ENCODE results near the gene CRX. TPM values are rescaled to one million over a fixed set of nuclear protein-coding genes. Genes with fewer than 3 reads are reported as not detected.
"Not testable (repeated sequence)": the region's sequence is repeated elsewhere in the genome, so short reads cannot be mapped to it uniquely, and the experiment has no call there.

CRX gene
- total RNA-seq (2022): not detected in 2 replicates
- not detected for Bru-seq, nascent RNA
- percentile 2 among the genes with signal in this experiment for BruChase-seq, experiment 1, labeled RNA remaining after a 2-hour chase
- BruChase-seq, experiment 2, labeled RNA remaining after a 6-hour chase: percentile 4 among the genes with signal in this experiment
- long read RNA-seq: 0 reads

DNA sequence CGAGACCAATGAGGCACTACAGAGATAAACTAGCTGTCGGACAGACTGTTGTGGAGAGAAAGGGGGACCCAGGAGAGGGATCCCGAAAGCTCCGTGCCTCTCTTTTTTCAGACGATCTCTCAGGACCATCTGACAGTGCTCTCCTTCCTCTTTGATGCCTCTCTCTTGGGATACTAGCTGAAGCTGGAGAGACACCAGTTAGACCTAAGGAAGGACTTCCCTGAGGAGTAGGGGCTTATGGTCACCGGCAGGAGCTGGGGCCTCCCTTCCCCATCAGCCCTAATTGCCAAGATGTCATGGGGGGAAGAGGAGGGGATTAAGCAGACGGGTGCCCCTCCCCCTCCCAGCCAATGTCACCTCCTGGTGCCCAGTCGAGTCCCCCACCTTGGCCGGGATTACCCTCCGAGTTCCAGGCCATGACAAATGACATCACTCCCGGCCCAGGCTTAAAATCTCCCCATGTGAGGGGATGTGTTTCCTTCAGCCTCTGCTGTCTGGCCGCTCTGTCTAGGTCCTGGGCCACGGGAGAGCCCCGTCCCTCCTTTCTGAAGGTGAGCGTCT, at the start of gene CRX:
Gene CRX, plus strand, starts transcription at position 478 of the 561 bp plus-strand sequence. CDS start 12,507 bp downstream, outside the sequence.
- DNase-seq: no peak
- H3K27me3 ChIP-seq (replicated peaks; ENCODE audit: control insufficient read depth, insufficient read depth, low read length): no peaks in the 10 kb centered on the region; the same call in 1 of the 2 replicates
- no peaks in the 10 kb centered on the region for H3K36me3 Mint-ChIP-seq (ENCODE audit: insufficient read depth, unreplicated experiment)
- TF ChIP-seq, protein P1, sequence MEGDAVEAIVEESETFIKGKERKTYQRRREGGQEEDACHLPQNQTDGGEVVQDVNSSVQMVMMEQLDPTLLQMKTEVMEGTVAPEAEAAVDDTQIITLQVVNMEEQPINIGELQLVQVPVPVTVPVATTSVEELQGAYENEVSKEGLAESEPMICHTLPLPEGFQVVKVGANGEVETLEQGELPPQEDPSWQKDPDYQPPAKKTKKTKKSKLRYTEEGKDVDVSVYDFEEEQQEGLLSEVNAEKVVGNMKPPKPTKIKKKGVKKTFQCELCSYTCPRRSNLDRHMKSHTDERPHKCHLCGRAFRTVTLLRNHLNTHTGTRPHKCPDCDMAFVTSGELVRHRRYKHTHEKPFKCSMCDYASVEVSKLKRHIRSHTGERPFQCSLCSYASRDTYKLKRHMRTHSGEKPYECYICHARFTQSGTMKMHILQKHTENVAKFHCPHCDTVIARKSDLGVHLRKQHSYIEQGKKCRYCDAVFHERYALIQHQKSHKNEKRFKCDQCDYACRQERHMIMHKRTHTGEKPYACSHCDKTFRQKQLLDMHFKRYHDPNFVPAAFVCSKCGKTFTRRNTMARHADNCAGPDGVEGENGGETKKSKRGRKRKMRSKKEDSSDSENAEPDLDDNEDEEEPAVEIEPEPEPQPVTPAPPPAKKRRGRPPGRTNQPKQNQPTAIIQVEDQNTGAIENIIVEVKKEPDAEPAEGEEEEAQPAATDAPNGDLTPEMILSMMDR (IDR thresholded peaks at IDR 0.05; ENCODE audit: insufficient read depth in 1 of 2, low read depth in 1 of 2, low read length in 1 of 2, severe bottlenecking in 1 of 2, unreplicated experiment in 1 of 2): no peak
- H3K27ac Mint-ChIP-seq (ENCODE audit: unreplicated experiment): no peak within 1 kb of the TSS
- ChIA-PET POLR2A (no interaction called here), CTCF (interaction anchor here (0.6 kb wide), 1 partner anchor 154 kb away, joined by 3 read pairs; no protein-coding TSS in a partner anchor)
- BruUV-seq (replicated peaks): no TSS peak
- no peaks in the 10 kb centered on the region for H3K4me1 Mint-ChIP-seq (ENCODE audit: low read depth, unreplicated experiment)
- no peaks in the 10 kb centered on the region for H3K9me3 Mint-ChIP-seq (ENCODE audit: unreplicated experiment)
- no peak within 1 kb of the TSS for H3K4me3 Mint-ChIP-seq (ENCODE audit: unreplicated experiment)
- intact Hi-C loops (cut with micrococcal nuclease; ENCODE audit: unreplicated experiment): no loop called here
- no peaks in the 10 kb centered on the region for H3K36me3 ChIP-seq (ENCODE audit: control insufficient read depth, insufficient read depth, low read length)
- peaks cover 9% of the 10 kb centered on the region for H3K27me3 Mint-ChIP-seq (ENCODE audit: insufficient read depth, unreplicated experiment)
- H3K4me1 ChIP-seq: no peaks in the 10 kb centered on the region
- no peaks in the 10 kb centered on the region for H3K9me3 ChIP-seq
- no peak within 1 kb of the TSS for H3K4me3 ChIP-seq (ENCODE audit: low read depth, low read length)

DNA sequence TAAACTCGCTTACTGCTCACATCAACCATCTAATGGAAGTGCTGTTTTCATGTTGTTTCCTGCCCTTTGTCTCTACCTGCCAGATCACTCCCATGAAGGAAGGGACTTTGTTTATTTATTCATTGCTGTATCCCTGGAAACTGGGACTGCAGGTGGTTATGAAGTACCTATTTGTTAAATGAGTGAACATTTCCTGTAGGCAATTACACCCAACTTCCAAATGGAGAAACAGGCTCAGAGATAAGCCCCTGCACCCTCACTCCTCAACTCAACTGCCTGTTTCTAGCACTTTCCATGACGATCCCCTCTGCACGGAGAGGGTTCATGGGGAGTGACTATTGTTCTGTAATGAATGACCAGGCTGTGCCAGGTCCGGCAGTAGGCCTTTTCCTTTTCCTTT, 45.2 kb upstream of the CRX start:
- H3K4me3 Mint-ChIP-seq (ENCODE audit: unreplicated experiment): no peak overlapping the region
- no peak for DNase-seq
- H3K4me1 Mint-ChIP-seq (ENCODE audit: low read depth, unreplicated experiment): peaks cover 18% of the 10 kb centered on the region
- TF ChIP-seq, protein P1 (IDR thresholded peaks at IDR 0.05; ENCODE audit: insufficient read depth in 1 of 2, low read depth in 1 of 2, low read length in 1 of 2, severe bottlenecking in 1 of 2, unreplicated experiment in 1 of 2): no peak
- no TSS peak for BruUV-seq (replicated peaks)
- H3K27me3 ChIP-seq (replicated peaks; ENCODE audit: control insufficient read depth, insufficient read depth, low read length): no peaks in the 10 kb centered on the region
- H3K9me3 ChIP-seq: no peaks in the 10 kb centered on the region
- H3K27ac Mint-ChIP-seq (ENCODE audit: unreplicated experiment): peak overlapping the region; percentile 28
- peaks cover 19% of the 10 kb centered on the region for H3K36me3 Mint-ChIP-seq (ENCODE audit: insufficient read depth, unreplicated experiment)
- H3K4me3 ChIP-seq (ENCODE audit: low read depth, low read length): no peak overlapping the region
- intact Hi-C loops (cut with micrococcal nuclease; ENCODE audit: unreplicated experiment): no loop called here
- H3K36me3 ChIP-seq (ENCODE audit: control insufficient read depth, insufficient read depth, low read length): peaks cover 3% of the 10 kb centered on the region
- H3K9me3 Mint-ChIP-seq (ENCODE audit: unreplicated experiment): no peaks in the 10 kb centered on the region
- CTCF ChIA-PET: no interaction called here
- POLR2A ChIA-PET: interaction anchor here (0.7 kb wide), 1 partner anchor 232 kb away, joined by 3 read pairs; no protein-coding TSS in a partner anchor
- H3K27me3 Mint-ChIP-seq (ENCODE audit: insufficient read depth, unreplicated experiment): no peaks in the 10 kb centered on the region
- H3K4me1 ChIP-seq: peaks cover 14% of the 10 kb centered on the region

DNA sequence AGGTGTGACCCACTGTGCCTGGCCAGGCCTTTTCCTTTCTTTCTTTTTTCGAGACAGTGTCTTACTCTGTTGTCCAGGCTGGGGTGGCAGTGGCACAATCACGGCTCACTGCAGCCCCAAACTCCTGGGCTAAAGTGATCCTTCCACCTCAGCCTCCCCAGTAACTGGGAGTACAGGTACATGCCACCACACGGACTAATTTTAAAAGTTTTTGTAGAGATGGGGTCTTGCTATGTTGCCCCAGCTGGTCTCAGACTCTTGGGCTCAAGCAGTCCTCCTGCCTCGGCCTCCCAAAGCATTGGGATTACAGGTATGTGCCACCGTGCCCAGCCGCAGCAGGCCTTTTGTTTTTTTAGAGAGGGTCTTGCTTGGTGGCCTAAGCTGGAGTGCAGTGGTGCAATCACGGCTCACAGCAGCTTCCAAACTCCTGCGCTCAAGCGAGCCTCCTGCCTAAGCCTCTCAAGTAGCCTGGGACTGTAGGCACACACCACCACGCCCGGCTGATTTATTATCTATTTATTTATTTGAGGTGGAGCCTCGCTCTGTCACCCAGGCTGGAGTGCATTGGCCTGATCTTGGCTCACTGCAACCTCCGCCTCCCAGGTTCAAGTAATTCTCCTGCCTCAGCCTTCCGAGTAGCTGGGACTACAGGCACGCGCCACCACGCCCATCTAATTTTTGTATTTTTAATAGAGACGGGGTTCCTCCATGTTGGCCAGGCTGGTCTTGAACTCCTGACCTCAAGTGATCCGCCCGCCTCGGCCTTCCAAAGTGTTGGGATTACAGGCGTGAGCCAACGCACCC, 44.3 kb upstream of the CRX start:
- ChIA-PET POLR2A (interaction anchor here (0.7 kb wide), 1 partner anchor 233 kb away, joined by 3 read pairs; no protein-coding TSS in a partner anchor), CTCF (interaction anchor here (0.6 kb wide), 1 partner anchor 22 kb away, joined by 3 read pairs; no protein-coding TSS in a partner anchor)
- DNase-seq; H3K9me3 ChIP-seq; H3K9me3 Mint-ChIP-seq (ENCODE audit: unreplicated experiment); H3K27me3 Mint-ChIP-seq (ENCODE audit: insufficient read depth, unreplicated experiment); H3K27me3 ChIP-seq (replicated peaks; ENCODE audit: control insufficient read depth, insufficient read depth, low read length); H3K36me3 ChIP-seq (ENCODE audit: control insufficient read depth, insufficient read depth, low read length); intact Hi-C loops (cut with micrococcal nuclease; ENCODE audit: unreplicated experiment): not testable (repeated sequence)
- Mint-ChIP-seq H3K27ac (ENCODE audit: unreplicated experiment) (peak overlapping the region; percentile 93), H3K36me3 (ENCODE audit: insufficient read depth, unreplicated experiment) (peaks cover 26% of the 10 kb centered on the region), H3K4me1 (ENCODE audit: low read depth, unreplicated experiment) (peaks cover 20% of the 10 kb centered on the region), H3K4me3 (ENCODE audit: unreplicated experiment) (peak overlapping the region; percentile 91)
- Histone ChIP-seq H3K4me1 (peaks cover 14% of the 10 kb centered on the region), H3K4me3 (ENCODE audit: low read depth, low read length) (peak overlapping the region; percentile 97)
- BruUV-seq (replicated peaks): TSS peak; percentile 68

All from Caco-2 (cell line).